A673 (cell line): Measurements from ENCODE around the gene TMEM91. TPM values are rescaled to one million over a fixed set of nuclear protein-coding genes. Genes with fewer than 3 reads are reported as not detected.

Experiments used
- BruUV-seq: library from RNA; stranded (reverse); fragments of 400-500 nt; replicated peaks from 2 replicates; lab custom pipeline; 2021; lab: Mats Ljungman, UMichigan
- CTCF ChIA-PET: fragments of 300-600 bp; sonication (Branson Sonifier 250); formaldehyde crosslinking; loops from one replicate; lab custom pipeline; 2022; ENCODE audit warnings: antibody characterized with exemption; lab: Charles Lee
- POLR2A ChIA-PET: fragments of 300-600 bp; sonication (Branson Sonifier 250); formaldehyde crosslinking; loops from one replicate; lab custom pipeline; 2022; ENCODE audit warnings: antibody characterized with exemption; ENCODE audit not compliant: low non-redundant PET; lab: Charles Lee
- DNase-seq: peaks from one replicate; pipeline ENCODE4 v3.0.0-alpha.2; 2015; ENCODE audit warnings: low spot score
- H3K27ac ChIP-seq: fragments of 200-600 bp; sonication (generic); 2 replicates; pipeline ENCODE4 v1.5.1; 2016; ENCODE audit warnings: mixed run types, low read depth, mild to moderate bottlenecking, mixed read lengths, antibody characterized with exemption, low read length; ENCODE audit not compliant: poor library complexity, severe bottlenecking
- H3K27me3 ChIP-seq: fragments of 200-600 bp; sonication (generic); replicated peaks from 2 replicates; pipeline ENCODE4 v1.6.1; 2017; ENCODE audit warnings: mixed run types, low read depth, mild to moderate bottlenecking, mixed read lengths, antibody characterized with exemption, low read length; ENCODE audit not compliant: insufficient read depth, poor library complexity
- H3K36me3 ChIP-seq: fragments of 200-600 bp; sonication (generic); 2 replicates; pipeline ENCODE4 v1.6.1; 2016; ENCODE audit warnings: mixed run types, mild to moderate bottlenecking, mixed read lengths, antibody characterized with exemption, low read length; ENCODE audit not compliant: insufficient read depth, poor library complexity, severe bottlenecking
- H3K4me1 ChIP-seq: fragments of 200-600 bp; sonication (generic); 2 replicates; pipeline ENCODE4 v1.6.1; 2017; ENCODE audit warnings: mixed run types, mild to moderate bottlenecking, mixed read lengths, antibody characterized with exemption, low read length; ENCODE audit not compliant: insufficient read depth, poor library complexity, severe bottlenecking
- H3K4me3 ChIP-seq: fragments of 200-600 bp; sonication (generic); 2 replicates; pipeline ENCODE4 v1.5.1; 2016; ENCODE audit warnings: low read depth, mixed run types, mild to moderate bottlenecking, mixed read lengths, low read length; ENCODE audit not compliant: poor library complexity, severe bottlenecking
- H3K9me3 ChIP-seq: fragments of 200-600 bp; sonication (generic); 2 replicates; pipeline ENCODE4 v1.6.1; 2016; ENCODE audit warnings: mixed run types, low read depth, mild to moderate bottlenecking, mixed read lengths, antibody characterized with exemption, low read length; ENCODE audit not compliant: poor library complexity, severe bottlenecking
- CTCF ChIP-seq: fragments of 300-800, 200-600 bp; sonication (generic); conservative IDR thresholded peaks from 2 replicates; pipeline ENCODE4 v1.5.1; 2017; ENCODE audit warnings: low read depth, mild to moderate bottlenecking, antibody characterized with exemption, low read length, moderate library complexity, mixed read lengths
- EZH2 ChIP-seq: fragments of 200-600 bp; sonication (generic); IDR thresholded peaks from 2 replicates; pipeline ENCODE4 v1.6.1; 2017; ENCODE audit warnings: borderline replicate concordance, low read depth, mild to moderate bottlenecking, mixed read lengths, antibody characterized with exemption, low read length; ENCODE audit not compliant: poor library complexity, severe bottlenecking
- intact Hi-C: fragments of 100-400 bp; cut with micrococcal nuclease; formaldehyde crosslinking; loops from one replicate; pipeline ENCODE4 v1.10.0; 2022; ENCODE audit not compliant: unreplicated experiment
- total RNA-seq: library from RNA; stranded (reverse); gene quantifications from 2 replicates; pipeline ENCODE4 v1.2.3, GENCODE V29; 2021

Gene TMEM91
- total RNA-seq, 1 experiment from 2014 or later: 4.9 TPM

DNA sequence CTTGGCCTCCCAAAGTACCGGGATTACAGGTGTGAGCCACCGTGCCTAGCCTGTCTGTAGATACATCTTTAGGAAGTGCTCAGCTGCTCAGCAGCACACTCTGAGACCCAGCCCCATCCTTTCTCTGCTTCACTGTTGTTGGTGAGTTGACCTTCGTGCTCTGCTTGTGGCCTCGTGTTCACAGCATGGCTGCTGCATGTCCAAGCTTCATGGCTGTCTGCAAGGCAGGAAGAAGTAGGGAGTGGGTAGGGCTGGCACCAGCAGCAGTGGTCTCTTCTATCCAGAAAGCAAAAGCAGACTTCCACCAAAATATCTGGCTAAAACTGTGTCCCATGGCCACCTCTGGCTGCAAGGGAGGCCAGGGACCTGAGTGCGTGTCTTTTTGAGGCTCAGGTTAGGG is 36.6 kb downstream of the TMEM91 start:
- ChIA-PET CTCF (no interaction called here), POLR2A (no interaction called here)
- intact Hi-C loops: no loop called here
- TF ChIP-seq CTCF: no peak
- TF ChIP-seq EZH2: no peak
- Histone ChIP-seq H3K4me1 (no peaks in the 10 kb centered on the region), H3K4me3 (no peak overlapping the region), H3K9me3 (no peaks in the 10 kb centered on the region), H3K27me3 (no peaks in the 10 kb centered on the region), H3K36me3 (peaks cover 2% of the 10 kb centered on the region), H3K27ac (no peak overlapping the region)
- no TSS peak for BruUV-seq
- DNase-seq: no peak

GRCh38 chr19:41413947-41414346 is 37.6 kb downstream of the TMEM91 start:
- TF ChIP-seq EZH2 (no peak), CTCF (no peak)
- H3K4me3 ChIP-seq: no peak overlapping the region
- CTCF ChIA-PET: no interaction called here
- no peaks in the 10 kb centered on the region for H3K27me3 ChIP-seq
- POLR2A ChIA-PET: no interaction called here
- H3K9me3 ChIP-seq: no peaks in the 10 kb centered on the region
- intact Hi-C loops: no loop called here
- no peaks in the 10 kb centered on the region for H3K4me1 ChIP-seq
- BruUV-seq: no TSS peak
- no peak overlapping the region for H3K27ac ChIP-seq
- no peak for DNase-seq
- H3K36me3 ChIP-seq: peaks cover 2% of the 10 kb centered on the region

GRCh38 chr19:41414461-41414860 is 38.1 kb downstream of the TMEM91 start:
- TF ChIP-seq CTCF (no peak), EZH2 (no peak)
- H3K9me3 ChIP-seq: no peaks in the 10 kb centered on the region
- intact Hi-C loops: no loop called here
- no peak overlapping the region for H3K4me3 ChIP-seq
- CTCF ChIA-PET: no interaction called here
- H3K36me3 ChIP-seq: peaks cover 2% of the 10 kb centered on the region
- no peaks in the 10 kb centered on the region for H3K27me3 ChIP-seq
- no peak for DNase-seq
- BruUV-seq: no TSS peak
- H3K4me1 ChIP-seq: no peaks in the 10 kb centered on the region
- no peak overlapping the region for H3K27ac ChIP-seq
- POLR2A ChIA-PET: no interaction called here
